K562 (cell line): ENCODE results near the gene ABCC6. TPM values are rescaled to one million over a fixed set of nuclear protein-coding genes. Genes with fewer than 3 reads are reported as not detected.

Experiments
- ATAC-seq: fragments of 200-7000 bp; cut with Tn5 transposase; 3 replicates; pipeline ENCODE4 v1.9.1; 2020; ENCODE audit warnings: moderate library complexity
- BruUV-seq: library from RNA; stranded (reverse); fragments of 400-500 nt; replicated peaks from 2 replicates; lab custom pipeline; 2021; lab: Mats Ljungman, UMichigan
- CTCF ChIA-PET: fragments of 300-600 bp; formaldehyde crosslinking; extraction: SDS; loops from one replicate; lab custom pipeline; 2021; ENCODE audit warnings: low intra/inter-chr PET ratio; lab: Yijun Ruan, JAX
- POLR2A ChIA-PET: fragments of 300-600, 350-650 bp; sonication (Branson Sonifier 250); formaldehyde crosslinking; extraction: SDS; loops from one replicate; lab custom pipeline; 2021; ENCODE audit warnings: antibody characterized with exemption, inconsistent platforms; lab: Yijun Ruan, JAX
- DNase-seq, 4 experiments: peaks; one replicate each; pipeline versions ENCODE4 v3.0.0 to v3.0.0-alpha.2; 2011 to 2018; ENCODE audit warnings: low spot score in 3 of 4, mixed read lengths in 3 of 4; ENCODE audit errors: extremely low read depth in 1 of 4
- FAIRE-seq: peaks from 2 replicates; lab custom pipeline; 2011; peaks lifted over from hg19 to GRCh38; lab: Jason Lieb, UNC
- H2AFZ ChIP-seq: 2 replicates; pipeline ENCODE4 v1.6.0; 2011; ENCODE audit warnings: low read depth, low read length, control low read depth, inconsistent platforms
- H3K27ac ChIP-seq: fragments of 200-600 bp; 3 replicates; pipeline ENCODE4 v1.8.0; 2011; ENCODE audit warnings: low read depth, mild to moderate bottlenecking, control low read depth, inconsistent platforms, low read length, moderate library complexity, mixed read lengths; ENCODE audit errors: extremely low read depth
- H3K27me3 ChIP-seq, 2 experiments: fragments of 300-600 bp in 1 of 2; 2 replicates in 1 of 2; 3 replicates in 1 of 2; pipeline versions ENCODE4 v1.6.0 to v1.8.0; 2011; ENCODE audit warnings: inconsistent platforms in 2 of 2, low read length in 2 of 2, mild to moderate bottlenecking in 1 of 2, mixed read lengths in 1 of 2, moderate library complexity in 1 of 2; ENCODE audit not compliant: control insufficient read depth in 2 of 2, insufficient read depth in 2 of 2
- H3K36me3 ChIP-seq: fragments of 300-600 bp; 3 replicates; pipeline ENCODE4 v1.8.0; 2011; ENCODE audit warnings: mild to moderate bottlenecking, low read length, inconsistent platforms; ENCODE audit not compliant: control insufficient read depth, insufficient read depth
- H3K4me1 ChIP-seq, 2 experiments: fragments of 200-600 bp in 1 of 2; replicated peaks in 1 of 2; 2 replicates in 1 of 2; 3 replicates in 1 of 2; pipeline versions ENCODE4 v1.5.1 to v1.8.0; 2011; ENCODE audit warnings: inconsistent platforms in 2 of 2, low read length in 2 of 2, mild to moderate bottlenecking in 1 of 2, mixed read lengths in 1 of 2, moderate library complexity in 1 of 2; ENCODE audit not compliant: control insufficient read depth in 2 of 2, insufficient read depth in 2 of 2
- H3K4me2 ChIP-seq: 2 replicates; pipeline ENCODE4 v1.6.1; 2011; ENCODE audit warnings: low read length, control low read depth, inconsistent platforms, mixed read lengths; ENCODE audit not compliant: insufficient read depth
- H3K4me3 ChIP-seq: fragments of 200-600 bp; sonication (generic), shearing (Covaris generic); 2 replicates; pipeline ENCODE4 v1.5.1; 2016; ENCODE audit warnings: control low read depth, inconsistent platforms
- H3K79me2 ChIP-seq: fragments of 200-600 bp; 3 replicates; pipeline ENCODE4 v1.8.0; 2011; ENCODE audit warnings: low read length, inconsistent platforms; ENCODE audit not compliant: control insufficient read depth, insufficient read depth
- H3K9ac ChIP-seq, 2 experiments: 2 replicates each; pipeline versions ENCODE4 v1.6.0 to v1.6.1; 2011; ENCODE audit warnings: low read depth in 2 of 2, low read length in 2 of 2, control low read depth in 1 of 2, inconsistent platforms in 1 of 2, mild to moderate bottlenecking in 1 of 2, mixed read lengths in 1 of 2; ENCODE audit not compliant: insufficient read depth in 1 of 2
- H3K9me1 ChIP-seq: one replicate; pipeline ENCODE4 v1.6.0; 2011; ENCODE audit warnings: inconsistent platforms, mild to moderate bottlenecking, low read length, moderate library complexity; ENCODE audit not compliant: control insufficient read depth, insufficient read depth
- H3K9me3 ChIP-seq: replicated peaks from 2 replicates; pipeline ENCODE4 v1.5.1; 2011; ENCODE audit warnings: low read depth, low read length, inconsistent platforms; ENCODE audit not compliant: control insufficient read depth, insufficient read depth
- H4K20me1 ChIP-seq: replicated peaks from 2 replicates; pipeline ENCODE4 v1.6.1; 2011; ENCODE audit warnings: low read length, inconsistent platforms, mixed read lengths; ENCODE audit not compliant: control insufficient read depth, insufficient read depth
- FIP1L1 ChIP-seq: fragments of 200-400 bp; formaldehyde crosslinking; IDR thresholded peaks from 2 replicates; pipeline ENCODE4 v1.6.1; 2018; ENCODE audit warnings: mild to moderate bottlenecking, low read depth, low read length; ENCODE audit not compliant: poor library complexity, severe bottlenecking
- RBM25 ChIP-seq: fragments of 200-400 bp; formaldehyde crosslinking; IDR thresholded peaks from 2 replicates; pipeline ENCODE4 v1.6.1; 2018; ENCODE audit warnings: low read length, low read depth, moderate library complexity; ENCODE audit not compliant: severe bottlenecking
- ZFP36 ChIP-seq: fragments of 150-350 bp; IDR thresholded peaks from 2 replicates; pipeline ENCODE4 v1.6.1; 2018; ENCODE audit warnings: low read length, low read depth; ENCODE audit not compliant: partially characterized antibody
- WGBS: fragments of 100-300 bp; shearing (Covaris generic); methylation state at CpG from one replicate; pipeline ENCODE4 v1.1.6; 2016; ENCODE audit warnings: low coverage, mixed read lengths; ENCODE audit not compliant: insufficient coverage; ENCODE audit errors: missing lambda C conversion rate; 5-methylcytosine and 5-hydroxymethylcytosine counted together
- in situ Hi-C: fragments of 300-500 bp; cut with MboI; formaldehyde crosslinking; loops from 4 replicates; pipeline ENCODE4 v1.15.0; 2018; ENCODE audit warnings: inconsistent platforms, mixed read lengths
- intact Hi-C: fragments of 100-400 bp; cut with micrococcal nuclease; formaldehyde crosslinking; loops from 2 replicates; pipeline ENCODE4 v1.14.2; 2022
- polyA plus RNA-seq, 8 experiments: library from polyadenylated mRNA; depleted of rRNA in 4 of 8; stranded (reverse) in 5 of 8; unstranded in 3 of 8; fragments of >200 nt; fragmentation: Nextera tagmentation in 2 of 8; fragmentation: Illumina TruSeq in 1 of 8; extraction: Ambion mirVana in 2 of 8; extraction: Trizol in 1 of 8; gene quantifications; 2 replicates each; pipeline versions ENCODE4 v1.2.1 to v1.2.3, GENCODE V29; 2011 to 2014; ENCODE audit warnings: inconsistent platforms in 1 of 8, missing spikeins in 1 of 8
- total RNA-seq, 7 experiments: library from RNA; depleted of rRNA in 6 of 7; stranded (reverse); fragments of >200 nt in 6 of 7; fragmentation: Illumina TruSeq in 2 of 7; extraction: Trizol in 2 of 7; gene quantifications; 2 replicates each; pipeline versions ENCODE4 v1.2.1 to v1.2.3, GENCODE V29; 2011 to 2021; ENCODE audit warnings: low replicate concordance in 1 of 7
- TF ChIP-seq, protein P1 (sequence below): sonication (generic); formaldehyde crosslinking; IDR thresholded peaks from 2 replicates; pipeline ENCODE4 v1.8.1; 2023; ENCODE audit warnings: missing genetic modification reagents, mild to moderate bottlenecking, borderline replicate concordance

The ABCC6 gene
- total and polyA plus RNA-seq, 9 of the 15 experiments (the other 6 are each of a cell fraction or from before 2014, with no cell fraction given): 0.03 to 0.46 (median 0.07) TPM; not detected in 4

DNA sequence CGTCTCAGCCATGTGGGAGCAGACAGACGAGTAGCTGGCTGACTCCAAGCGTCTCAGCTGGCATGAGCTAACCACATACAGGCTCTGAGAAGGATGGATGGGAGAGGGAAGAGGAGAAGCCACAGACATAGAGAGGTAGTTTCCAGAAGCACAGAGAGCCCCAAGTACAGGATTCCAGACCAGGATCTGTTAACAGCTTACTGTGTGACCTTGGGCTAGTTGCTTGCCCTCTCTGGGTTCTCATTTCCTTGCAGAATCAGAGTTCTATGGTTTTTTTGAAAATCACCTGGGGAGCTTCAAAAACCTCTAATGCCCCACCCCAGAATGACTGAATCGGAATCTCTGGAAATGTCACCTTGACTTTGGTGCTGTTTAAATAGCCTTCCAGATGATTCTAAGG lies 60.2 kb downstream of the ABCC6 start:
- CTCF ChIA-PET: no interaction called here
- WGBS: 8% methylated on average over 4 of the region's 4 CpGs
- no peak overlapping the region for H3K4me3 ChIP-seq

More for the DNA sequence above, 60.2 kb downstream of the ABCC6 start:
- TF ChIP-seq, protein P1, sequence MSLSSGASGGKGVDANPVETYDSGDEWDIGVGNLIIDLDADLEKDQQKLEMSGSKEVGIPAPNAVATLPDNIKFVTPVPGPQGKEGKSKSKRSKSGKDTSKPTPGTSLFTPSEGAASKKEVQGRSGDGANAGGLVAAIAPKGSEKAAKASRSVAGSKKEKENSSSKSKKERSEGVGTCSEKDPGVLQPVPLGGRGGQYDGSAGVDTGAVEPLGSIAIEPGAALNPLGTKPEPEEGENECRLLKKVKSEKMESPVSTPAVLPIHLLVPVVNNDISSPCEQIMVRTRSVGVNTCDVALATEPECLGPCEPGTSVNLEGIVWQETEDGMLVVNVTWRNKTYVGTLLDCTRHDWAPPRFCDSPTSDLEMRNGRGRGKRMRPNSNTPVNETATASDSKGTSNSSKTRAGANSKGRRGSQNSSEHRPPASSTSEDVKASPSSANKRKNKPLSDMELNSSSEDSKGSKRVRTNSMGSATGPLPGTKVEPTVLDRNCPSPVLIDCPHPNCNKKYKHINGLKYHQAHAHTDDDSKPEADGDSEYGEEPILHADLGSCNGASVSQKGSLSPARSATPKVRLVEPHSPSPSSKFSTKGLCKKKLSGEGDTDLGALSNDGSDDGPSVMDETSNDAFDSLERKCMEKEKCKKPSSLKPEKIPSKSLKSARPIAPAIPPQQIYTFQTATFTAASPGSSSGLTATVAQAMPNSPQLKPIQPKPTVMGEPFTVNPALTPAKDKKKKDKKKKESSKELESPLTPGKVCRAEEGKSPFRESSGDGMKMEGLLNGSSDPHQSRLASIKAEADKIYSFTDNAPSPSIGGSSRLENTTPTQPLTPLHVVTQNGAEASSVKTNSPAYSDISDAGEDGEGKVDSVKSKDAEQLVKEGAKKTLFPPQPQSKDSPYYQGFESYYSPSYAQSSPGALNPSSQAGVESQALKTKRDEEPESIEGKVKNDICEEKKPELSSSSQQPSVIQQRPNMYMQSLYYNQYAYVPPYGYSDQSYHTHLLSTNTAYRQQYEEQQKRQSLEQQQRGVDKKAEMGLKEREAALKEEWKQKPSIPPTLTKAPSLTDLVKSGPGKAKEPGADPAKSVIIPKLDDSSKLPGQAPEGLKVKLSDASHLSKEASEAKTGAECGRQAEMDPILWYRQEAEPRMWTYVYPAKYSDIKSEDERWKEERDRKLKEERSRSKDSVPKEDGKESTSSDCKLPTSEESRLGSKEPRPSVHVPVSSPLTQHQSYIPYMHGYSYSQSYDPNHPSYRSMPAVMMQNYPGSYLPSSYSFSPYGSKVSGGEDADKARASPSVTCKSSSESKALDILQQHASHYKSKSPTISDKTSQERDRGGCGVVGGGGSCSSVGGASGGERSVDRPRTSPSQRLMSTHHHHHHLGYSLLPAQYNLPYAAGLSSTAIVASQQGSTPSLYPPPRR (CRISPR knock-in tag): no peak
- TF ChIP-seq RBM25 (peak; percentile 77), FIP1L1 (no peak), ZFP36 (peak; percentile 55)
- Histone ChIP-seq H2AFZ (no peak overlapping the region), H3K36me3 (no peaks in the 10 kb centered on the region), H3K4me2 (no peak overlapping the region), H3K4me1 (no peaks in the 10 kb centered on the region), H3K9me1 (no peaks in the 10 kb centered on the region), H3K9me3 (no peaks in the 10 kb centered on the region), H3K27me3 (peaks cover 0 to 11% of the 10 kb centered on the region in 2 experiments; a peak in 2 of 5 replicates), H3K79me2 (no peaks in the 10 kb centered on the region), H4K20me1 (no peaks in the 10 kb centered on the region), H3K27ac (no peak overlapping the region), H3K9ac (no peak overlapping the region)
- ATAC-seq: no peak
- no TSS peak for BruUV-seq
- in situ Hi-C loops: no loop called here
- FAIRE-seq: no peak
- intact Hi-C loops: no loop called here
- POLR2A ChIA-PET: interaction anchor here (1.3 kb wide), 1 partner anchor 12 kb away, joined by 3 read pairs; no protein-coding TSS in a partner anchor
- no peak for DNase-seq
